Skeletal muscle satellite cell (primary cell): Measurements from ENCODE around the gene TMOD1.

Experiments
- H3K27me3 ChIP-seq: 2 replicates; pipeline ENCODE4 v1.7.0; 2013; ENCODE audit warnings: low read length; ENCODE audit not compliant: control insufficient read depth, insufficient read depth
- H3K36me3 ChIP-seq: 2 replicates; pipeline ENCODE4 v1.7.0; 2013; ENCODE audit warnings: mild to moderate bottlenecking, control low read depth, low read length; ENCODE audit not compliant: insufficient read depth
- H3K4me1 ChIP-seq: 2 replicates; pipeline ENCODE4 v1.7.0; 2013; ENCODE audit warnings: low read length; ENCODE audit not compliant: control insufficient read depth, insufficient read depth
- H3K4me2 ChIP-seq: 2 replicates; pipeline ENCODE4 v1.7.0; 2013; ENCODE audit warnings: mild to moderate bottlenecking, low read length
- H3K4me3 ChIP-seq: 2 replicates; pipeline ENCODE4 v1.7.0; 2013; ENCODE audit warnings: low read length
- H3K9ac ChIP-seq: 2 replicates; pipeline ENCODE4 v1.7.0; 2013; ENCODE audit warnings: mild to moderate bottlenecking, low read depth, low read length, moderate library complexity
- H3K9me3 ChIP-seq: replicated peaks from 2 replicates; pipeline ENCODE4 v1.7.0; 2013; ENCODE audit warnings: mild to moderate bottlenecking, control low read depth, low read length

Gene TMOD1

GRCh38 chr9:97635026-97635425, 133.6 kb downstream of the TMOD1 start:
- Histone ChIP-seq H3K9me3 (no peaks in the 10 kb centered on the region), H3K27me3 (no peaks in the 10 kb centered on the region), H3K4me3 (peak overlapping the region; percentile 96), H3K4me1 (peaks cover 37% of the 10 kb centered on the region), H3K36me3 (no peaks in the 10 kb centered on the region), H3K9ac (peak overlapping the region; percentile 95), H3K4me2 (peak overlapping the region; percentile 92)

GRCh38 chr9:97636903-97637302, 135.4 kb downstream of the TMOD1 start:
- peak overlapping the region; percentile 57 for H3K4me2 ChIP-seq
- H3K27me3 ChIP-seq: no peaks in the 10 kb centered on the region
- H3K36me3 ChIP-seq: peaks cover 5% of the 10 kb centered on the region
- no peak overlapping the region for H3K4me3 ChIP-seq
- no peak overlapping the region for H3K9ac ChIP-seq
- peaks cover 31% of the 10 kb centered on the region for H3K4me1 ChIP-seq
- no peaks in the 10 kb centered on the region for H3K9me3 ChIP-seq

GRCh38 chr9:97638666-97639065, 137.2 kb downstream of the TMOD1 start:
- Histone ChIP-seq H3K4me2 (peak overlapping the region; percentile 14), H3K36me3 (peaks cover 21% of the 10 kb centered on the region), H3K9ac (no peak overlapping the region), H3K4me1 (peaks cover 29% of the 10 kb centered on the region), H3K4me3 (no peak overlapping the region), H3K9me3 (no peaks in the 10 kb centered on the region), H3K27me3 (no peaks in the 10 kb centered on the region)

- peaks cover 22% of the 10 kb centered on the region for H3K4me1 ChIP-seq
- no peak overlapping the region for H3K9ac ChIP-seq
- peaks cover 33% of the 10 kb centered on the region for H3K36me3 ChIP-seq
- no peak overlapping the region for H3K4me3 ChIP-seq
- H3K27me3 ChIP-seq: no peaks in the 10 kb centered on the region
- no peak overlapping the region for H3K4me2 ChIP-seq
- no peaks in the 10 kb centered on the region for H3K9me3 ChIP-seq
Measured at GRCh38 chr9:97640325-97640724, 138.9 kb downstream of the TMOD1 start.

DNA sequence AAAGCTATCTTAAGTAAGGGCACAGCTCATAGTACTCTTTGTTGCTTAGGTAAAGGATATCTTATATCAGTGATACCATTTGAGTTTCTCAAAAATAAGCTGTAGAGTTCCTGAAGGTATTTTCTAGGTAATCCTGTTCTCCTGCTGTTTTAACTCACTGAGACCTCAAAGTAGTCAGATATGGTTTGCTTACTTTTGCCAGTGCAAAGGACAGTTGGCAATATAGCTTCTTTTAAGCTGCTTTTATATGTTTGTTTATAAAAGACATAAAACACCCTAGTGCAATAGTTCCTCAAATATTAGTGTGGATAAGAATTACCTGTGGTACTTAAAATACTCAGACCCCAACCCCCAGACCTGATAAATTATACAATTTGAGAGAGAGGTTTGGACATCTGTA, 144.3 kb downstream of the TMOD1 start:
- H3K36me3 ChIP-seq: peaks cover 63% of the 10 kb centered on the region
- H3K4me3 ChIP-seq: no peak overlapping the region

GRCh38 chr9:97647996-97648395, 146.5 kb downstream of the TMOD1 start:
- H3K4me1 ChIP-seq: no peaks in the 10 kb centered on the region
- peaks cover 58% of the 10 kb centered on the region for H3K36me3 ChIP-seq
- no peaks in the 10 kb centered on the region for H3K9me3 ChIP-seq
- no peak overlapping the region for H3K4me2 ChIP-seq
- H3K27me3 ChIP-seq: no peaks in the 10 kb centered on the region
- no peak overlapping the region for H3K4me3 ChIP-seq
- H3K9ac ChIP-seq: no peak overlapping the region

More for the DNA sequence above, 144.3 kb downstream of the TMOD1 start:
- Histone ChIP-seq H3K9me3 (no peaks in the 10 kb centered on the region), H3K9ac (no peak overlapping the region), H3K27me3 (no peaks in the 10 kb centered on the region), H3K4me1 (no peaks in the 10 kb centered on the region), H3K4me2 (no peak overlapping the region)
